Measurements from ENCODE around the gene CBX7.

The CBX7 gene

DNA sequence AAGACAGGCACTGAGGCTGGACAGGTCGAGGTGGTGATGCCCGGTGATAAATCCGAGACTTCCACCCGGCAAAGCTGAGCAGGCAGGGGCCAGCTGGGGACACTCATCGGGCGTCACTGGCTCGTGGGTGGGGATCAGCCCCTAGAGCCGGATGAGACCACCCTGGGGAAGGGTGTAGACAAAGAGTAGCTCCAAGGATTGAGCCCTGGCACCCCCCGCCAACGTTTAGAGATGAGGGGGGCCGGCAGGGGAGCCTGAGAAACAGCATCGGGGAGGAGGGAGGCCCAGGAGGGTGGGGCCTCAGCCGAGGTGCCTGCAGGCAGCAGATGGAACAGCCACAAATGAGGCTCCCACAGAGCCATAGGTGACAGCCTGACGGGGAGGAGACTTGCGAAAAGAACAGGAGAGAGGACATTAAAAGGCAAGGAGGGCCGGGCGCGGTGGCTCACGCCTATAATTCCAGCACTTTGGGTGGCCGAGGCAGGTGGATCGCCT, 27.4 kb upstream of the CBX7 start:
- no peak for DNase-seq (ENCODE audit: low read depth in 1 of 2, low spot score in 1 of 2)
- Histone ChIP-seq H3K27me3 (ENCODE audit: insufficient read depth, poor library complexity, severe bottlenecking) (no peaks in the 10 kb centered on the region), H3K27ac (replicated peaks) (no peak overlapping the region), H3K4me3 (replicated peaks; ENCODE audit: insufficient read depth, low read length) (no peak overlapping the region)
- TF ChIP-seq, protein P1, sequence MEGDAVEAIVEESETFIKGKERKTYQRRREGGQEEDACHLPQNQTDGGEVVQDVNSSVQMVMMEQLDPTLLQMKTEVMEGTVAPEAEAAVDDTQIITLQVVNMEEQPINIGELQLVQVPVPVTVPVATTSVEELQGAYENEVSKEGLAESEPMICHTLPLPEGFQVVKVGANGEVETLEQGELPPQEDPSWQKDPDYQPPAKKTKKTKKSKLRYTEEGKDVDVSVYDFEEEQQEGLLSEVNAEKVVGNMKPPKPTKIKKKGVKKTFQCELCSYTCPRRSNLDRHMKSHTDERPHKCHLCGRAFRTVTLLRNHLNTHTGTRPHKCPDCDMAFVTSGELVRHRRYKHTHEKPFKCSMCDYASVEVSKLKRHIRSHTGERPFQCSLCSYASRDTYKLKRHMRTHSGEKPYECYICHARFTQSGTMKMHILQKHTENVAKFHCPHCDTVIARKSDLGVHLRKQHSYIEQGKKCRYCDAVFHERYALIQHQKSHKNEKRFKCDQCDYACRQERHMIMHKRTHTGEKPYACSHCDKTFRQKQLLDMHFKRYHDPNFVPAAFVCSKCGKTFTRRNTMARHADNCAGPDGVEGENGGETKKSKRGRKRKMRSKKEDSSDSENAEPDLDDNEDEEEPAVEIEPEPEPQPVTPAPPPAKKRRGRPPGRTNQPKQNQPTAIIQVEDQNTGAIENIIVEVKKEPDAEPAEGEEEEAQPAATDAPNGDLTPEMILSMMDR (IDR thresholded peaks at IDR 0.05; ENCODE audit: insufficient read depth, low read length), result no peak
- no peak for TF ChIP-seq GABPA (IDR thresholded peaks at IDR 0.05; ENCODE audit: low read depth)
- no peak for TF ChIP-seq POLR2AphosphoS5 (IDR thresholded peaks at IDR 0.05; ENCODE audit: low read depth)
- TF ChIP-seq SPI1 (IDR thresholded peaks at IDR 0.05; ENCODE audit: borderline replicate concordance, low read depth), result no peak
- TF ChIP-seq, protein P2, sequence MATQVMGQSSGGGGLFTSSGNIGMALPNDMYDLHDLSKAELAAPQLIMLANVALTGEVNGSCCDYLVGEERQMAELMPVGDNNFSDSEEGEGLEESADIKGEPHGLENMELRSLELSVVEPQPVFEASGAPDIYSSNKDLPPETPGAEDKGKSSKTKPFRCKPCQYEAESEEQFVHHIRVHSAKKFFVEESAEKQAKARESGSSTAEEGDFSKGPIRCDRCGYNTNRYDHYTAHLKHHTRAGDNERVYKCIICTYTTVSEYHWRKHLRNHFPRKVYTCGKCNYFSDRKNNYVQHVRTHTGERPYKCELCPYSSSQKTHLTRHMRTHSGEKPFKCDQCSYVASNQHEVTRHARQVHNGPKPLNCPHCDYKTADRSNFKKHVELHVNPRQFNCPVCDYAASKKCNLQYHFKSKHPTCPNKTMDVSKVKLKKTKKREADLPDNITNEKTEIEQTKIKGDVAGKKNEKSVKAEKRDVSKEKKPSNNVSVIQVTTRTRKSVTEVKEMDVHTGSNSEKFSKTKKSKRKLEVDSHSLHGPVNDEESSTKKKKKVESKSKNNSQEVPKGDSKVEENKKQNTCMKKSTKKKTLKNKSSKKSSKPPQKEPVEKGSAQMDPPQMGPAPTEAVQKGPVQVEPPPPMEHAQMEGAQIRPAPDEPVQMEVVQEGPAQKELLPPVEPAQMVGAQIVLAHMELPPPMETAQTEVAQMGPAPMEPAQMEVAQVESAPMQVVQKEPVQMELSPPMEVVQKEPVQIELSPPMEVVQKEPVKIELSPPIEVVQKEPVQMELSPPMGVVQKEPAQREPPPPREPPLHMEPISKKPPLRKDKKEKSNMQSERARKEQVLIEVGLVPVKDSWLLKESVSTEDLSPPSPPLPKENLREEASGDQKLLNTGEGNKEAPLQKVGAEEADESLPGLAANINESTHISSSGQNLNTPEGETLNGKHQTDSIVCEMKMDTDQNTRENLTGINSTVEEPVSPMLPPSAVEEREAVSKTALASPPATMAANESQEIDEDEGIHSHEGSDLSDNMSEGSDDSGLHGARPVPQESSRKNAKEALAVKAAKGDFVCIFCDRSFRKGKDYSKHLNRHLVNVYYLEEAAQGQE (IDR thresholded peaks at IDR 0.05; ENCODE audit: insufficient replicate concordance, low read depth), result no peak

DNA sequence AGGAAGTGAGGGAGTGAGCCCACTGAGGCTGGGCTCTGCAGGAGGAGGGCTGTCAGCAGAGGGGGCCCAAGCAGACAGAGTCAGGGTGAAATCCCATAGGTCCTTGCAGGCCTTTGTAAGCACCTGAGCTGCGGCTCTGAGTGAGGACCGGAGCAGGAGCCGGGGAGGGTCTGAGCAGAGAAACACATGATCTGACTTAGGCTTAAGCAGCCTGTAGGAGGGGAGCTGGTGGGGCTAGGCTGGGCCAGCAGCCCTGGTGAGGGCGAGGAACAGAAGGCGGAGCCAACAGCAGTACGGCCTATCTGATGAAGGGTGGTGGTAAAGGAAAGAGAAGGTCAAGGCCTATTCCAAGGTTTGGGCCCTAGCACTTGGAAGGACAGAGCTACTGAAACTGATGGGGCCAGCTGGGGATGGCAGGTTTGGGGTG, 26.9 kb upstream of the CBX7 start:
- no peaks in the 10 kb centered on the region for H3K27me3 ChIP-seq (ENCODE audit: insufficient read depth, poor library complexity, severe bottlenecking)
- DNase-seq (ENCODE audit: low read depth in 1 of 2, low spot score in 1 of 2), result no peak
- H3K4me3 ChIP-seq (replicated peaks; ENCODE audit: insufficient read depth, low read length), result no peak overlapping the region
- TF ChIP-seq GABPA (IDR thresholded peaks at IDR 0.05; ENCODE audit: low read depth), result no peak
- no peak overlapping the region for H3K27ac ChIP-seq (replicated peaks)

DNA sequence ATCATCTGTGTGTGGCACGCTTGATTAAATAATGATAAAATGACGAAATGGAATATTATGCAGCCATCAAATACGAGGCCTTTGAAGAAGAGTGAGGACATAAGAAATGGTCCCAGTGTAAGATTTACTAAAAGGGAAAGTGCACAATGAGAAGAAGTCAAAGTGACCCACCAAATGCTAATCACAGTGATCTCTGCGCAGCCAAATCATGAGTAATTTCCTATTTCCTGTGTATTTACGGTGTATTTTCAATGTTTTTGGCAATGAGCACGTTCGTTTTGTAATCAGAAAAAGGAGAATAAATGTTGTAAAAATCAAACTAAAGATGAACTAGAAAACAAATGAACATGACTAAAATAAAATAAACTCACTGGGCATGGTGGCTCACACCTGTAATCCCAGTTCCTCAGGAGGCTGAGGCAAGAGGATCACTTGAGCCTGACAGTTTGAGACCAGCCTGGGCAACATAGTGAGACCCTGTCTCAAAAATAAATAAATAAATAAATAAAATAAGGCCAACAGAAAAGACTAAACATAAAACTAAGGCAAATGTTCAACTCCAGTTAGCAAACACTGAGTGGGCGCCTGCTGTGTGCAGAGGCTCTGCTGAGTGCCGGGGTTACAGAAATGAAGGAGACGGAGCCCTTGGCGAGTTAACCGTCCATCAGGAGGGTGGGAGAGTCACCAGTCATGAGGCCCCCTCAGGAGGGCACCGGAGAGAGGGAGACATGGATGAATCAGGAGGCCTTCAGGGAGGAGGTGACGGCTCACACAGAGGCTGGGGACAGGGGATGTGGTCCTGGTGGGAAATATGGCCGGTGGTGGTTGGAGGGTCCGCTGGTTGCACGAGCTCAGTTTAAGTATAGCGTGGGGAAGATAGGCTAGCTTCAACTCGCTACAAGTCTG, 26.0 kb upstream of the CBX7 start:
- Histone ChIP-seq H3K27me3 (ENCODE audit: insufficient read depth, poor library complexity, severe bottlenecking) (no peaks in the 10 kb centered on the region), H3K27ac (replicated peaks) (no peak overlapping the region), H3K4me3 (replicated peaks; ENCODE audit: insufficient read depth, low read length) (no peak overlapping the region)
- no peak for DNase-seq (ENCODE audit: low read depth in 1 of 2, low spot score in 1 of 2)
- TF ChIP-seq, protein P1 (IDR thresholded peaks at IDR 0.05; ENCODE audit: insufficient read depth, low read length), result no peak
- TF ChIP-seq SPI1 (IDR thresholded peaks at IDR 0.05; ENCODE audit: borderline replicate concordance, low read depth), result no peak

DNA sequence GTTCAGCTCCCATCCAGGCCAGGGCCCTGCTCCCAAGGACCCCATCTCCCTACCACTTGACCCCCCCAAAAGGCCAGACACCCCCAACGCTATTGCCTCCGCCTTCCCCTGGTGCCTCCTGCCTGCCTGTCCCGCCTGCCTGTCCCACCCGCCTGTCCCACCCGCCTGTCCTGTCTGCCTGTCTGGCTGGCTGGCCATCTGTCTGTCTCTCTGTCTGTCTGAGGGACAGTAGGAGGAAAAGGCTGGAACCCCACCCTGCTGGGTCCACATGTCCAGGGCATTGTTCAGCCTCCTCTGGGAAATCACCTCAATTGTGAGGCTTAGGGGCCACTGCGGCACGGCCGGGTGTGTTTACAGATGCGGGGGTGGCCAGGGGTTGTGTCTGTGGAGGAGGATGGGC, 25.3 kb upstream of the CBX7 start:
- Histone ChIP-seq H3K27me3 (ENCODE audit: insufficient read depth, poor library complexity, severe bottlenecking) (no peaks in the 10 kb centered on the region), H3K4me3 (replicated peaks; ENCODE audit: insufficient read depth, low read length) (no peak overlapping the region), H3K27ac (replicated peaks) (no peak overlapping the region)
- TF ChIP-seq POLR2AphosphoS5 (IDR thresholded peaks at IDR 0.05; ENCODE audit: low read depth) (no peak), SPI1 (IDR thresholded peaks at IDR 0.05; ENCODE audit: borderline replicate concordance, low read depth) (no peak), GABPA (IDR thresholded peaks at IDR 0.05; ENCODE audit: low read depth) (no peak)
- TF ChIP-seq, protein P2 (IDR thresholded peaks at IDR 0.05; ENCODE audit: insufficient replicate concordance, low read depth), result no peak
- TF ChIP-seq, protein P1 (IDR thresholded peaks at IDR 0.05; ENCODE audit: insufficient read depth, low read length), result no peak
- no peak for DNase-seq (ENCODE audit: low read depth in 1 of 2, low spot score in 1 of 2)

Measured in HL-60 (cell line).